ENCODE results near the gene IL6R. TPM values are rescaled to one million over a fixed set of nuclear protein-coding genes. Genes with fewer than 3 reads are reported as not detected.
"Not testable (repeated sequence)": the region's sequence is repeated elsewhere in the genome, so short reads cannot be mapped to it uniquely, and the experiment has no call there.

The IL6R gene
- total and polyA plus RNA-seq, 2 donors (not counting 1 experiment from before 2014, with no cell fraction given): 3.5 to 5.3 TPM

DNA sequence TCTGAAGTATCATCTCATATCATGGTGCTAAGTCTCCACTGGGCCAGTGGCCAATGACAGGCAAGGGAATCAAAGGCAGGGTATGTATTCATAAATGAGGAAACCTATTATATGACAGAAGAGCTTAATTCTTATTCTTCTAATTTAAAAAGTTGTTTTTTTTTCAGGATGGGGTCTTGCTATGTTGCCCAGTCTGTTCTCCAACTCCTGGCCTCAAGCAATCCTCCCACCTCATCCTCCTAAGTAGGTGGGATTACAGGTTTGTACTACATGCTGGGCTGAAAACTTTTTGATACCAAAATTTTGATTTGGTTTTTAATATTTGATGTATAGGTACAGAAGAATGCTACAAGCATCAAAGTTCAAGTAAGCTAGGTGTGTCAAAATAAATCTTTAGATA lies 44.9 kb upstream of the IL6R start:
- H3K27me3 Mint-ChIP-seq: peaks cover 7% of the 10 kb centered on the region
- Histone ChIP-seq H3K4me3 (ENCODE audit: control extremely low read depth in 1 of 5, extremely low read depth in 1 of 5, insufficient read depth in 1 of 5, low read depth in 2 of 5, low read length in 4 of 5) (no peak overlapping the region), H2AFZ (ENCODE audit: insufficient read depth, low read depth, low read length, poor library complexity, severe bottlenecking) (no peak overlapping the region), H3K36me3 (replicated peaks in 1 of 2; ENCODE audit: control extremely low read depth in 1 of 2, control insufficient read depth in 1 of 2, extremely low read depth in 1 of 2, insufficient read depth in 2 of 2, low read length in 1 of 2) (no peaks in the 10 kb centered on the region), H3K27ac (ENCODE audit: low read length in 2 of 2) (no peak overlapping the region), H3K27me3 (replicated peaks in 1 of 4; ENCODE audit: control extremely low read depth in 1 of 4, control insufficient read depth in 3 of 4, insufficient read depth in 4 of 4, low read length in 3 of 4) (no peaks in the 10 kb centered on the region), H3K9me3 (ENCODE audit: control extremely low read depth in 1 of 3, control insufficient read depth in 2 of 3, insufficient read depth in 1 of 3, low read length in 2 of 3) (peaks cover 0 to 6% (median 0%) of the 10 kb centered on the region in 3 donors), H3K4me1 (ENCODE audit: control insufficient read depth in 2 of 2, insufficient read depth in 2 of 2, low read length in 2 of 2) (no peaks in the 10 kb centered on the region), H3K4me2 (replicated peaks; ENCODE audit: low read depth, low read length, poor library complexity, severe bottlenecking) (no peak overlapping the region), H3K79me2 (ENCODE audit: control insufficient read depth, insufficient read depth, low read length) (no peaks in the 10 kb centered on the region), H4K20me1 (ENCODE audit: control insufficient read depth, insufficient read depth, low read length, poor library complexity, severe bottlenecking) (no peaks in the 10 kb centered on the region), H3K9ac (ENCODE audit: low read length) (no peak overlapping the region)
- no peak for TF ChIP-seq EZH2 (IDR thresholded peaks at IDR 0.05; ENCODE audit: borderline replicate concordance, insufficient read depth, low read depth, low read length, poor library complexity, severe bottlenecking)
- TF ChIP-seq, protein P1, sequence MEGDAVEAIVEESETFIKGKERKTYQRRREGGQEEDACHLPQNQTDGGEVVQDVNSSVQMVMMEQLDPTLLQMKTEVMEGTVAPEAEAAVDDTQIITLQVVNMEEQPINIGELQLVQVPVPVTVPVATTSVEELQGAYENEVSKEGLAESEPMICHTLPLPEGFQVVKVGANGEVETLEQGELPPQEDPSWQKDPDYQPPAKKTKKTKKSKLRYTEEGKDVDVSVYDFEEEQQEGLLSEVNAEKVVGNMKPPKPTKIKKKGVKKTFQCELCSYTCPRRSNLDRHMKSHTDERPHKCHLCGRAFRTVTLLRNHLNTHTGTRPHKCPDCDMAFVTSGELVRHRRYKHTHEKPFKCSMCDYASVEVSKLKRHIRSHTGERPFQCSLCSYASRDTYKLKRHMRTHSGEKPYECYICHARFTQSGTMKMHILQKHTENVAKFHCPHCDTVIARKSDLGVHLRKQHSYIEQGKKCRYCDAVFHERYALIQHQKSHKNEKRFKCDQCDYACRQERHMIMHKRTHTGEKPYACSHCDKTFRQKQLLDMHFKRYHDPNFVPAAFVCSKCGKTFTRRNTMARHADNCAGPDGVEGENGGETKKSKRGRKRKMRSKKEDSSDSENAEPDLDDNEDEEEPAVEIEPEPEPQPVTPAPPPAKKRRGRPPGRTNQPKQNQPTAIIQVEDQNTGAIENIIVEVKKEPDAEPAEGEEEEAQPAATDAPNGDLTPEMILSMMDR (IDR thresholded peaks at IDR 0.05): no peak
- POLR2A ChIA-PET: no interaction called here
- H3K9me3 Mint-ChIP-seq (ENCODE audit: insufficient read depth): no peaks in the 10 kb centered on the region
- H3K4me1 Mint-ChIP-seq: no peaks in the 10 kb centered on the region
- no peak for ATAC-seq (ENCODE audit: low read depth)
- DNase-seq: no peak
- no peak overlapping the region for H3K4me3 Mint-ChIP-seq
- H3K27ac Mint-ChIP-seq: no peak overlapping the region
- intact Hi-C loops (cut with micrococcal nuclease): no loop called here
- CTCF ChIA-PET: no interaction called here

GRCh38 chr1:154360881-154361280 lies 44.3 kb upstream of the IL6R start:
- CTCF ChIA-PET; H3K9me3 ChIP-seq (ENCODE audit: control extremely low read depth in 1 of 3, control insufficient read depth in 2 of 3, insufficient read depth in 1 of 3, low read length in 2 of 3); POLR2A ChIA-PET: not testable (repeated sequence)

More at GRCh38 chr1:154360881-154361280, 44.3 kb upstream of the IL6R start:
- H3K27me3 ChIP-seq (replicated peaks in 1 of 4; ENCODE audit: control extremely low read depth in 1 of 4, control insufficient read depth in 3 of 4, insufficient read depth in 4 of 4, low read length in 3 of 4); ATAC-seq (ENCODE audit: low read depth); H4K20me1 ChIP-seq (ENCODE audit: control insufficient read depth, insufficient read depth, low read length, poor library complexity, severe bottlenecking); H3K9me3 Mint-ChIP-seq (ENCODE audit: insufficient read depth); intact Hi-C loops (cut with micrococcal nuclease); H3K27me3 Mint-ChIP-seq; H3K27ac Mint-ChIP-seq; H3K4me1 Mint-ChIP-seq; H3K4me1 ChIP-seq (ENCODE audit: control insufficient read depth in 2 of 2, insufficient read depth in 2 of 2, low read length in 2 of 2); H3K9ac ChIP-seq (ENCODE audit: low read length); H3K27ac ChIP-seq (ENCODE audit: low read length in 2 of 2); H3K79me2 ChIP-seq (ENCODE audit: control insufficient read depth, insufficient read depth, low read length); H3K4me2 ChIP-seq (replicated peaks; ENCODE audit: low read depth, low read length, poor library complexity, severe bottlenecking); H3K4me3 Mint-ChIP-seq; H3K4me3 ChIP-seq (ENCODE audit: control extremely low read depth in 1 of 5, extremely low read depth in 1 of 5, insufficient read depth in 1 of 5, low read depth in 2 of 5, low read length in 4 of 5); H2AFZ ChIP-seq (ENCODE audit: insufficient read depth, low read depth, low read length, poor library complexity, severe bottlenecking); H3K36me3 ChIP-seq (replicated peaks in 1 of 2; ENCODE audit: control extremely low read depth in 1 of 2, control insufficient read depth in 1 of 2, extremely low read depth in 1 of 2, insufficient read depth in 2 of 2, low read length in 1 of 2); DNase-seq: not testable (repeated sequence)
- WGBS (ENCODE audit: insufficient coverage): 100% methylated on average over 1 of the region's 5 CpGs

All from B cell (primary cell).